Epidermal melanocyte (primary cell): ENCODE data around the gene RTEL1.
"Not testable (repeated sequence)": the region's sequence is repeated elsewhere in the genome, so short reads cannot be mapped to it uniquely, and the experiment has no call there.

Experiments
- DNase-seq: peaks from one replicate; pipeline ENCODE4 v3.0.0; 2011; ENCODE audit warnings: low spot score; ENCODE audit not compliant: insufficient read length

RTEL1 gene

DNA sequence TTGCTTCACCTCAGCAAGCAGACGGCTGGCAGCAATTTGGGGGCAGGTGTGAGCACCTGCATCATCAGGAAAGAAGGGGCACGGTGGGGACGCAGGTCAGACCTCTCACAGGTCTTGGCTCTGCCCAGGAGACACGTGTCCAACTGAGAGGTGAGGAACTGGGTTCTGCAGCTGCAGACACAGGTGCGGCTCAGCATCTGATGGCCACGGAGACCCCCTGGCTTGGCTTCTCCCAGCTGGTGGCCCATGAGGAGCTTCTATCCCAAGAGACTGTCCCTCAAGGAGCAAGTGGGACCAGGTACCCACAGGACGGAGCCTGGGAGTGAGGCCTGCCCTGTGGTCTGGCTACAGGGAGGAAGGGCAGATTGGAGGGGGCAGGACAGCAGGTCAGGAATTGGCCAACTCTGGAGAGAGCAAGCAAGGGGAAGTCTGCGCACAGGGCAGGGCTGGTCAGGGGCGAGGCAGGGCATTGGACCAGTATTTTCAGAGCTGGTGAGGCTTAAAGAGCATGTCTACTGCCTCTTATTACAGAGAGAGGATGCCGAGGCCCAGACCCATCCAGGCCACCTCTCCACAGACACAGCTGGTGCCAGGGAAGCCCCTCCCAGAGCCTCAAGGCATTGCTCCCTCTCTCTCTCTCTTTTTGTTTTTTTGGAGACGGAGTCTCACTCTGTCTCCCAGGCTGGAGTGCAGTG lies 9.1 kb upstream of the RTEL1 start:
- no peak for DNase-seq

DNA sequence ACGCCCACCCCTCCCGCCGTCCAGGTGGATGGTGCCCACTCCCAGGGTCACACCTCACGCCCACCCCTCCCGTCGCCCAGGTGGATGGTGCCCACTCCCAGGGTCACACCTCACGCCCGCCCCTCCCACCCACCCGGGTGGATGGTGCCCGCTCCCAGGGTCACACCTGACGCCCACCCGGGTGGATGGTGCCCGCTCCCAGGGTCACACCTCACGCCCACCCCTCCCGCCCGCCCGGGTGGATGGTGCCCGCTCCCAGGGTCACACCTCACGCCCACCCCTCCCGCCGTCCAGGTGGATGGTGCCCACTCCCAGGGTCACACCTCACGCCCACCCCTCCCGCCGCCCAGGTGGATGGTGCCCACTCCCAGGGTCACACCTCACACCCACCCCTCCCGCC lies 7.6 kb upstream of the RTEL1 start:
- DNase-seq: not testable (repeated sequence)

DNA sequence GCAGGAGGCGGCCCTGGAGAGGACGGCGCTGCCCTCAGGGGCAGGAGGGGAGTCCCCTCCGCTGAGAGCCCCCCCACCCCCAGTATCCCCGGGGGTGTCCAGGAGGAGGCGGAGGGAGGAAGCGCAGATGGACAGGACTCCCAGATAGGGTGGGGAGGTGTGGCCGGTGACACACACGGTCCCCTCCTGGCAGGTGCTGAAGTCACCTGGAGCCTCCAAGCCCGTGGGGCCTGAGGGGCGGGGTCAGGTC lies 6.2 kb upstream of the RTEL1 start:
- no peak for DNase-seq

DNA sequence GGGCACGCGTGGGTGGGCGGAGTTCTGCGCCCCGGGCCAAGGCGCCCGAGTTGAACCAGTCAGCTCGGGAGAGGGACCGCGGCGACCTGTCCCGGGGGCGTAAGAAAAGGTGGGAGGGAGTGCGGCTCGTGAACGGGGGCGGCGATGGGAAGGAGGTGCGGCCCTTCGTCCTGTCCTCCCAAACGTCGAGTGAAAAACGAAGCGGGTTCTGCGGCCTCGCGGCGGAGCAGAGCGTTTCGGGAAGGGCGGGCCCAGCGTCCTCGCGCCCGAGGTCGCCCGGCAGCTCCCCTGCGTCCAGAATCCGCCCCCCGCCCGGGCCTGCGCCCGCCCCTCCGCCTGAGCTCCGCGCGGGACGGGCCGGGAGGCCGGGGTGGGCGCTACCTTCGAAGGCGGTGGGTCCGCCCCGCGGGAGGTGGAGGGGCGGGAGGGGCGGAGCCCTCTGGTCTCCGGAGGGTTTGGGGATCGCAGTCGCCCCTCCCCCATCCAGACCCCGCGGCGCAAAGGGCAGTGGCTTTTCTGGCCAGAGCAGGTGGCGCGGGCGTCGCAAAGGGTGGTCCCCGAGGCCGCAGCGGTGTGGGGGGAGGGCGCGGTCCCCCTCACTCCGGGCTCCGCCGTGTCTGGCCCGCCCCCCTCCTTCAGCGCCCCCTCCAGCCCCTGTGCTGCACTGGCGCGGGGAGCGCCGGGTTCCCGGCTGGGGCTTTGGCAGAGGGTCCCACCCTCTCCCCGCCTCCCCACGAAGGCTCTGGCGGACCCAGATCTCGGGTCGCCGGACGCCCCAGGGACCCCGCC lies 5.7 kb upstream of the RTEL1 start:
- DNase-seq: no peak

DNA sequence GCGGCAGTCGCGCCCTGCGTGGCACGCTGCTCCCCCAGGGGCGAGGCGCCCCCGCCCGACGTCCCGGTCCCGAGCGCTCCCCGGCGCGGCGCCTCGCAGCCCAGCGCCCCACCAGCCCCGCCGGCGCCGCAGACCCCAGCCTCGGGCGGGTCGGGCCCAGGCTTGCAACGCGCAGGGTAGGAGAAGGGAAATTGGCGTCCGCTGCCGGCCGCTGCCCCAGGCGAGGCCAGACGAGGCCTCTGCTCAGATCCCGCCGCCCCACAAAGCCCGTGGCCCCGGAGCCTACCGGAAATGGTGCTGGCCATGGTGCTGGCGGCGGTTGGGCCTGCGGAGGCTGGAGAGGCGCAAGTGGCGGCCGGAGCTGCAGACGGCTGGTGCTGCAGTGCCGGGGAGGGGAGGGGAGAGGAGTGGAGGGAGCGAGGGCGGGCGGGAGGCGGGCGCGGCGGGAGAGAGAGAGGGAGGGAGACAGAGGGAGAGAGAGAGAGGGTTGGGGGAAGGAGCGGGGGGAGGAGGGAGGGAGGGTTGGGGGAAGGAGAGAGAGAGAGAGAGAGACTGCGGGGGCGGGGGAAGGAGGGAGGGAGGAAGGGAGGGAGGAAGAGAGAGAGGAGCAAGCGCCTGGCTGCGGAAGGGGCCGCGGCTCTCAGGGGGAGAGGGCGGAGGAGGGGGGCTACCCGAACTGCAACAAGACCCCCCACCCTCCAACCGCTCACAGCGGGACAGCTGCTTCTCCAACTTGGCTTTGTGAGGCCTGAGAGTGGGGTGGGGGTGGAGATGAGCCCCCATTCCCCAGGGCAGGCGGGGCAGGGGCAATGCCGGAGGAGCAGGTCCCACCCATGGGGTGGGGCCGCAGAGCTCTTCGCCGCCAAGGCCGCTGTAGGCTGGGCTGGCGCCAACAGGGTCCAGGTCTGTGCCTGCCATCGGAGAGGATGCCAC lies 4.8 kb upstream of the RTEL1 start, which contains the start of gene STMN3:
STMN3 (minus strand) TSS at position 384 of the 933 bp plus-strand sequence; CDS start at position 305, 79 bp downstream.
- peak; percentile 82 for DNase-seq

DNA sequence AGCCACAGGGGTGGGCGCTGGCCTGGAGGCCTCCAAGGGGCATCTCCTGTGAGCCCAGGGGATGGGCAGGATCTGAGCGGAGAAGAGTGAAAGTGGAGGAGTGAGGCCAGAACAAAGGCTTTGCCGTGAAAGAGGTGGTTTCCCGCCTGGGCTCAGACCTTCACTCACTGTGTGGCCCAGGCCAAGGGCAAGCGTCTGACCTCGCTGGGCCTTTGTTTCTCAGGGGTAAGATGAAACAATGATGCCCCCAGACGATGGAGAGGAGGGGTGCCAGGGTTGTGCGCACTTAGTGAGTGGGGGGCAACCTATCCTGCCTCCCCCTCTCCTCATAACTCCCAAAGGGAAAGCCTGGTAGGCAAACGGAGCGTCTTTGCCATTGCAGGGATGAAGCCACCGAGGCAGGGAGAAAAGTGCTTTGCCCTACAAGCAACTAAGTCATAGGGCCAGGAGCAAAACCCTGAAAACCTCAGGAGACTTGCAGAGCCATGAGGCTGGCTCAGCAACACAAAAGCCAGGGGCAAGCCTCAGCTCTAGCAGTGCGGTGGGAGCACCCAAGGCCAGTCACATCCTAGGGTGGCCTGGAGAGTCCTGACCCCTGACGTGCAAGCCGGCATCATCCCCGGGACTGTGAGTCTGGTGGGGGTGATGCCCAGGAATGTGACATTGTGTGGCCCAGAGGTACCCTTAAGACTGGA lies 4.0 kb upstream of the RTEL1 start:
- no peak for DNase-seq

DNA sequence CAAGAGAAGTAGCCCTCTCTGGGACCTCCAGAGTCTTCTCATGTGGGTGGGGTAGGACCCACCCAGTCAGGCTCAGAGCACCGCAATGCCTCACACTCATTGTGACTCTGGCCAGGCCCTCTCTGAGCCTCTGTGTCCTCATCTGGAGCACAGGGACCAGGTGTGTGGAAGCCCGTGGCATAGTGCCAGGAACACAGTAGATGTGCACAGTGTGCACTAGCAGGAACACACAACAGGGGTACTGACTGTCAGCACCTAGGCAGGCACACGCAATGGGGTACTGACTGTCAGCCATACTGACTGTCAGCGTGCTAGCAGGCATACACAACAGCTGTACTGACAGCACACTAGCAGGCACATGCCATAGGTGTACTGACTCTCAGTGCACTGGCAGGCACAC lies 2.9 kb upstream of the RTEL1 start:
- DNase-seq: no peak

DNA sequence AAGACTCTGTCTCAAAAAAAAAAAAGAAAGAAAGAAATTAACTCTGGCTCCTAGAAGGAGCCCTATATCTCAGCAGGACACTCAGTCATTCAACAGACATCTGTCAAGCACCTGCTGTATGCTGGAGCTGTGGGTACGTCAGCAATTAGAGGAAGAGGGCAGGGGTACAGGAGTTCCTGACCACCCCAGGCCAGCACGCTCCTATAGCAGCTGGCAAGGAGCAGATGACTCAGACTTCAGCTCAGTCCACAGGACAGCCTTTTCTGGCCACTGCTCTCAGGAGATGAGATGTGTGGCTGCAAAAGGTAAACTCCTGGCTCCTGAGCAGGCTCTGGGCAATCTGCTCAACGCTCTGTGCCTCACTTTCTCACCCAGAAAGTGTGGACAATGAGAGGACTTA lies 1.7 kb upstream of the RTEL1 start:
- no peak for DNase-seq

DNA sequence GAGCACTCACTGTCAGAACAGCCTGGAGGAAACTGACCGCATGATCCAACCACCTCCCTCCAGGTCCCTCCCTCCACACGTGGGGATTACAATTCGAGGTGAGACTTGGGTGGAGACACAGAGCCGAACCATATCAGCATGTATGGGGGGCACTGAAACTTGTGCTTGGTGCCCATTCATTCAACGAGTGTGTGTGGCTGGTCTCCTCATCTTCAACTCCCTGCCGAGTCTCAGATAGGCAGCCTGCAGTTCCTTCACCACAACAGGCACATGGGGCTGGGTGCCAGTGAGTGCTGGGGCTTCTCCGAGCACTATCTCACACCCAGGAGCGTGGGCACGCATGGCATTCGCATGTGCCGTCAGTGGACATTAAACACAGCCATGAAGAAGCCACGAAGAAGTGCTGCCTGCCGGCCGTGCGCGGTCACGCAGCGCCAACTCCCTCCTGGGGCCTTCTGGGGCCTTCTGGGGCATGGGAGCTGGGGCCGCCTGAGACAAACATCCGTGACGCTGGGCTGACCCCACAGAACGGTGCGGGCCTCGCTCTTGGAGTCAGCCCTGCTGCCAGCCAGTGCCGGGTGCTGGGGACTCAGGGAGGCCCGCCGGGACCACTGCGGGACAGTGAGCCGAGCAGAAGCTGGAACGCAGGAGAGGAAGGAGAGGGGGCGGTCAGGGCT lies 714 bp upstream of the RTEL1 start:
- DNase-seq: no peak

DNA sequence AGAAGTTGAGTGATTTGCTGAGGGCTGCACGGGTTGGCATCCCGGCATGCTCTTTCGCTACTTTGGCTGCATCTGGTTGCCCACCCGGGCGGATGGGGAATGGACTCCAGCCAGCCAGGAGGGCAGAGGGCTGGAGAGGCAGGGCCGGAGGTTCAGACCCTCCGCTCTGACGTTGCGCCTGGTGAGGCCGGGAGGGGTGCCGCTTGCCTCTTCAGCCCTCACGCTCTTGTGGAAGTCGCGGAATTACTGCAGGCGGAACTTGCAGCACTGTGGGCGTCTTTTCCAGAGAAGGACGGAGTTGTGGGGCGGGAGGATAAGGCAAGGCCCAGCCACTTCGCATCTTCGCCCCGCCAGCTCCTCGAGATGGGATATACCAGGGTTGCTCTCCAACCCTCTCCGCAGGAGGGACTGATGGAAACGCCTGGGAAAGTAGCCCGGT lies 656 bp downstream of the RTEL1 start:
- no peak for DNase-seq

DNA sequence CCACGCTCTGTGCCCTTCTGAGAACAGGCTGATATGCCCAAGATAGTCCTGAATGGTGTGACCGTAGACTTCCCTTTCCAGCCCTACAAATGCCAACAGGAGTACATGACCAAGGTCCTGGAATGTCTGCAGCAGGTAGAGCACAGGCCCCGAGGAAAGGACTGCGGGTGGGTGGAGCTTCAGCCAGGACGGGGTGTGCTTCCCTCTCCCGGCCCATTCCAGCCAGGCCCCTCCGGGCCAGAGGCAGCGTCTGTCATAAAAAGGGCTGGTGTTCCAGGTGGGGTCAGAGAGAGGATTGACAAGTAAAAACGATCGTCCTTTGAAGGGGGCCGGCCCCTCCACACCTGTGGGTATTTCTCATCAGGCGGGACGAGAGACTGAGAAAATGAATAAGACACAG lies 1.3 kb downstream of the RTEL1 start:
- DNase-seq: no peak

DNA sequence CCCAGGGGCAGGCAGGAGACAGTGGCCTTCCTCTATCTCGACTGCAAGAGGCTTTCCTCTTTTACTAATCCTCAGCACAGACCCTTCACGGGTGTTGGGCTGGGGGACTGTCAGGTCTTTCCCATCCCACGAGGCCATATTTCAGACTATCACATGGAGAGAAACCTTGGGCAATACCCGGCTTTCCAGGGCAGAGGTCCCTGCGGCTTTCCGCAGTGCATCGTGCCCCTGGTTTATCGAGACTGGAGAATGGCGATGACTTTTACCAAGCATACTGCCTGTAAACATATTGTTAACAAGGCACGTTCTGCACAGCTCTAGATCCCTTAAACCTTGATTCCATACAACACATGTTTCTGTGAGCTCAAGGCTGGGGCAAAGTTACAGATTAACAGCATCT lies 2.1 kb downstream of the RTEL1 start:
- not testable (repeated sequence) for DNase-seq

DNA sequence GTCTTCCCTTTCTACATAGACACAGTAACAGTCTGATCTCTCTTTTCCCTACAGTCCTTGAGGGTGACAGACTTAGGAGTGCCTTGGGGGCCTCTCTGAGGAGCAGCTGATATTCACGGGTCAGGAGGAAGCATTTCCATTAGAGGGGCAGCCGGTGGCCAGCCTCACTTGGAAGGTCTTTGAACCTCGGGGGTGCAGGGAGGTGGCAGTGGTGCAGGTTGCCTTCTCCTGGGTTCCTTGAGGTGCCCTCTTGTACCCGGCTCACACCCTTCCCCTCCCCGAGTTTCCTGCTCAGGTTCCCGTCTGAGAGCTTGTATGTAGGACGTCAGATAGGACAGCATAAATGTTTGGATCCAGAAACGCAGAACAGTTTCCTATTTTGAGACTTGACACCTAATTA lies 2.5 kb downstream of the RTEL1 start:
- no peak for DNase-seq

DNA sequence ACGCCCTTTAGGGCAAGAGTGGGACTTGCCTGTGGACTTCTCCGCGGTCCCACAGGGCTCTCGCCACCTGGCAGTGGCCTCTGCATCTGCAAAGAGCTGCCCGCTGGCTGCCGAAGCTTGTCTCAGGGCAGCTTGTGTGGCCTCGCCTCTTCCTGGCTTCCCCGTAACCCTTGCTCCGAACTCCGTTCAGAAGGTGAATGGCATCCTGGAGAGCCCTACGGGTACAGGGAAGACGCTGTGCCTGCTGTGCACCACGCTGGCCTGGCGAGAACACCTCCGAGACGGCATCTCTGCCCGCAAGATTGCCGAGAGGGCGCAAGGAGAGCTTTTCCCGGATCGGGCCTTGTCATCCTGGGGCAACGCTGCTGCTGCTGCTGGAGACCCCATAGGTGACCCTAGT lies 3.0 kb downstream of the RTEL1 start:
- no peak for DNase-seq

DNA sequence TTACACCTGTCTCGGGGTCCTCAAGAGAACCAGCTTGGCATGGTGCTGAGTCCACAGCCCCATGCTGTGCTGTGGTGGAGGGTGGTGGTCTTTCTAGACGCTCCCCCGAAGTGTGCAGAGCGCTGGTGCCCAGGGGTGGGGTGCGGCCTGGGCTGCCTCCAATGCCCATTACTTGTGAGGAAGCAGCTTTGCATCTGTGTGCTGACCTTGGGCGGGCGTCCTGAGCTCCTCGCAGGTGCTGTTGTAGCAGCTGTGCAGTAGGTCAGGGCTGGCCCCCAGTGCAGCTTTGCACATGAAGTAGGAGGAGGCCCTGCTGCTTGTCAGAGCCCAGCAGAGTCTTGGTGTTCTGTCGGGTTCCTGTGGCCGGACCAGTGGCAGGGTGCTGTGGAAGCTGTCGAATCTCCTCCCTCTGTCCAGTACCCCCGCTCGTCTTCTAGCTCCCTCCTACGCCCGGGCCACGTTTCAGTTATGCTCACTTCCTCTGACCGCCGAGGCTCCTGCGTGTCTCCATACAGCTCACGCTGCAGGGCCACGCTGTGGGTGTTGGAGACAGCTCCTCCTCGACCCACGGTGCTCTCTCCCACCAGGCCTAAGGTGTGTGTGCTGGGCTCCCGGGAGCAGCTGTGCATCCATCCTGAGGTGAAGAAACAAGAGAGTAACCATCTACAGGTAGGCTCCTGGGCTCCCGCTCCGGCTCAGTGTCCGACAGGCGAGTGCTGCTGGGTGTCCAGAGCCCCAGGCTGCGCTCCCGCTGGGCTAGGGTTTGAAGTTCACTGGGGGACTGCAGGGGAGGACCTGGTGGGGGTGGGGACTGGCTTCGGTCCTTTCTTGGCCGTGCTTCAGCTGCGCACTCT lies 4.1 kb downstream of the RTEL1 start:
- DNase-seq: no peak

DNA sequence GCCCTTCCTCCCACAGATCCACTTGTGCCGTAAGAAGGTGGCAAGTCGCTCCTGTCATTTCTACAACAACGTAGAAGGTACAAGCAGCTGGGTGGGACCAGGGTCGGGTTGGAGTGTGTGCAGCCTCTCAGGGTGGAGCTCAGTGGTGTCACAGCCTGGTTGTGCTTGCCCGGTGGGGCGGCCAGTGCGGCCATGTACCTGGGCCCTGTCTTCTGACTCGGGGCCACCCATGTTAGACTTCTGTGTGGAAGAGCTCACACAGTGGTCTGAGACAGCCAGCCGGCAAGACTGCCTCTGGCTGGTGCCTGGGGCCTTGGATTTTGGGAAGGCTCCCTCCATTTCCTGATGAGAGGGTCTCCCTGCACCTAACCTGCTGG lies 4.7 kb downstream of the RTEL1 start:
- no peak for DNase-seq

DNA sequence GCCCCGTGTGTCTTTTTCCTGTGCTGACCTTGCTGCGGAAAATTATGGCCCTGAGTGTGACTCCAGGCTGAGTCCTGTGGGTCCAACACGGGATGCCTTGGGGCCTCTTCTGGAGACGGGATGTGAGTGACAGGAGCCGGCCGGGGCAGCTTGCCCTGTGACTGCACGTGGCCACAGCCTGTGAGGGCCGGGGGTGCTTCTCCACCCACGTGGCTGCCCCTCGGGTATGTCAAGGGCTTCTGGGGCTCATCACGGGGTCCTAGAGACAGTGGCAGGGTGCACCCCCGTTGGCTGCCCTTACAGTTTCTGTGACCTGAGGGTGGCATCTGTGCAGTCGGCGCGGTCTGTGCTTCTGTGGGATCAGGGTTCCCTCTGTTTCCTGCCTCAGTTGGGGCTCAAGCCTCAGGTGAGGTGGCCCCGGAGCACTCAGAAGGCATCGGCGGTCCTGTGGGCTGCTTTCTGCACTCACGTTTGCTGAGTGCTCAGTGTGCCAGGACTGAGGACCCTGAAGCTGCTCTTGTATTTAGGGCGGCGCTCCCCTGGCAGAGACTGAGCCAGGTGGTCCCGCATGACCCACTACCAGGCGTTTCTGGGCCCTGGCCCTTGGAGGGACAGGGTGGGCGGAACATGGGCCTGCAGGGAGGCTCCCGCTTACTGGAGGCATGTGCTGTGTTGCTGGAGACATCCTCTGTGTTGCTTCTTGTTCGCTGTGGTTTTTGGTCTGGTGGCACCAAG lies 5.4 kb downstream of the RTEL1 start:
- DNase-seq: no peak

DNA sequence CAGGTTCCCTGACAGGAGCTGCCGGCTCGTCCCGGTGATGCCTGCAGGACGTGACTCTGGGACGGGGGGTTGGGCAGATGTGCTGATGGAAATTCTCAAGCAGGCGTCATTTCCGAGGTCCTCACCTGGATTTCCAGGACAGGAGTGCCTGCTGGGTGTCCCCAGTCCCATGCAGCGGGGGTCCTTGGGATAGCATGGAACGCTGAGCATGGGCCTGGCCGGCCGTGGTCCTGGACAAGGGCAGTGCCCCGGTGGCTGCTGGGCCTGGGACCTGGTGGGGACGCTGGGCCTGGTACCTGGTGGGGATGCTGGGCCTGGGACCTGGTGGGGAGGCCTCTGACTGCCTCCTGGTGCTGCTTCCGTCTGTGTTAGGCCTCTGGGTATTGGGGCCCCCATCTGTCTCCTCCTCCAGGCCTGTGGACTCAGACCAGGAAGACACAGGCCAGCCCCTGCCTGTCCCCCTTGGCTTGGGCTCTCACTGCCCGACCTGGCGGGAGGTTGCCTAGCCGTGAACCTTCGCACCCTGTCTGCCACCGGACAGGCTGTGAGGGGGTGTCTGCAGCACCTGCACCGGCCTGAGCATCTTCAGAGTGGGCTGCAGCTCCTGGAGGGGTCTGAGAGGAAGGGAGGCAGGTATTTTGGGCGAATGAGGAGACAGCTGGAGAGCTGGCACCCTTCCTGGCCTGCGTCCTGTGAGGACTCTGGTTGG lies 6.2 kb downstream of the RTEL1 start:
- no peak for DNase-seq
